GM18867 (cell line): ENCODE measurements around the gene ATRNL1.

ENCODE experiments used
- ATAC-seq: cut with Tn5 transposase; IDR thresholded peaks from one replicate; pipeline ENCODE4 v1.9.1; 2021; ENCODE audit warnings: mild to moderate bottlenecking, moderate library complexity; ENCODE audit not compliant: unreplicated experiment

ATRNL1 gene, protein sequence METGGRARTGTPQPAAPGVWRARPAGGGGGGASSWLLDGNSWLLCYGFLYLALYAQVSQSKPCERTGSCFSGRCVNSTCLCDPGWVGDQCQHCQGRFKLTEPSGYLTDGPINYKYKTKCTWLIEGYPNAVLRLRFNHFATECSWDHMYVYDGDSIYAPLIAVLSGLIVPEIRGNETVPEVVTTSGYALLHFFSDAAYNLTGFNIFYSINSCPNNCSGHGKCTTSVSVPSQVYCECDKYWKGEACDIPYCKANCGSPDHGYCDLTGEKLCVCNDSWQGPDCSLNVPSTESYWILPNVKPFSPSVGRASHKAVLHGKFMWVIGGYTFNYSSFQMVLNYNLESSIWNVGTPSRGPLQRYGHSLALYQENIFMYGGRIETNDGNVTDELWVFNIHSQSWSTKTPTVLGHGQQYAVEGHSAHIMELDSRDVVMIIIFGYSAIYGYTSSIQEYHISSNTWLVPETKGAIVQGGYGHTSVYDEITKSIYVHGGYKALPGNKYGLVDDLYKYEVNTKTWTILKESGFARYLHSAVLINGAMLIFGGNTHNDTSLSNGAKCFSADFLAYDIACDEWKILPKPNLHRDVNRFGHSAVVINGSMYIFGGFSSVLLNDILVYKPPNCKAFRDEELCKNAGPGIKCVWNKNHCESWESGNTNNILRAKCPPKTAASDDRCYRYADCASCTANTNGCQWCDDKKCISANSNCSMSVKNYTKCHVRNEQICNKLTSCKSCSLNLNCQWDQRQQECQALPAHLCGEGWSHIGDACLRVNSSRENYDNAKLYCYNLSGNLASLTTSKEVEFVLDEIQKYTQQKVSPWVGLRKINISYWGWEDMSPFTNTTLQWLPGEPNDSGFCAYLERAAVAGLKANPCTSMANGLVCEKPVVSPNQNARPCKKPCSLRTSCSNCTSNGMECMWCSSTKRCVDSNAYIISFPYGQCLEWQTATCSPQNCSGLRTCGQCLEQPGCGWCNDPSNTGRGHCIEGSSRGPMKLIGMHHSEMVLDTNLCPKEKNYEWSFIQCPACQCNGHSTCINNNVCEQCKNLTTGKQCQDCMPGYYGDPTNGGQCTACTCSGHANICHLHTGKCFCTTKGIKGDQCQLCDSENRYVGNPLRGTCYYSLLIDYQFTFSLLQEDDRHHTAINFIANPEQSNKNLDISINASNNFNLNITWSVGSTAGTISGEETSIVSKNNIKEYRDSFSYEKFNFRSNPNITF (N-terminal part only)

DNA sequence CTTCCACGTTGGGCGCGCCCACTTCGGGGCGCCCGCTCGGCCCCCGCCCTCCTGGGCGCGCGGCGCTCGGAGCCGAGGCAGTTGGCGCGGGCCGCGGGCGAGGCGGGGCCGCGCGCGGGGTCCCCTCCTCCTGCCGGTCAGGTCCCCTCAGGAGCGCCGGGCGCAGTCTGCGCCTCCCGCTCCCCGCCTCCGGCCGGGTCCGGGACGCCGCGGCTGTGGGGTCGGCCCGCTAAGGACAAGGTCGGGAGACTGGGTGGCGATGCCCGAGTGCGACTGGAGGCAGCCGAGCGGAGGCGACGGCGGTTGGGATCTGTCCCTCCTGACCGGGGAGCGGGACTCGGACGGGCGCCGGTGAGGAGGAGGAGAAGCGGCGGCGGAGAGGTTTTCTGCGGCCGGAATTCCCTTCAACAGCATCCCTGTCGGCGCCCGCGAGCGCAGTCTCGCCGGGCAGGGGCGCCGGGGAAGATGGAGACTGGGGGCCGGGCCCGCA is at the start of gene ATRNL1:
ATRNL1 (plus strand) TSS at position 80 of the 490 bp plus-strand sequence; CDS start at position 466, 386 bp downstream.
- peak; percentile 75 for ATAC-seq

DNA sequence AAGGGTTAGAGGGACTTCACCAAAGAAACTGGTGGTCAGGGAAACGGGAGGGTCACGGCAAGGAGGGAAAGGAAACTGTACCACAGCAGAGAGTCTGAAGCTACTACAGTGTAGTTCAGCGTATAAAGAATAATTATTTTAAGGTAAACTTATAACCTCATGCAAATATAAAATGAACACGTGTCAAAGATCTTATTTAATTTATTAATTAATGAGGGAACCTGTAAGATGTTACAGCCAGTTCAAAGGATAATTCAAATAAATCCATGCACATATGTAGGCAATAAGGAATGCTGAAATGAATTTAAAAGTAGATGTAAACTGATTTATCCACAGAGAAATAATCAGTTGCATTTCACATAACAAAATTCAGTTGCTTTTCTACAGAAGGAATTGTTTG is 49.4 kb upstream of the ATRNL1 start:
- no peak for ATAC-seq

DNA sequence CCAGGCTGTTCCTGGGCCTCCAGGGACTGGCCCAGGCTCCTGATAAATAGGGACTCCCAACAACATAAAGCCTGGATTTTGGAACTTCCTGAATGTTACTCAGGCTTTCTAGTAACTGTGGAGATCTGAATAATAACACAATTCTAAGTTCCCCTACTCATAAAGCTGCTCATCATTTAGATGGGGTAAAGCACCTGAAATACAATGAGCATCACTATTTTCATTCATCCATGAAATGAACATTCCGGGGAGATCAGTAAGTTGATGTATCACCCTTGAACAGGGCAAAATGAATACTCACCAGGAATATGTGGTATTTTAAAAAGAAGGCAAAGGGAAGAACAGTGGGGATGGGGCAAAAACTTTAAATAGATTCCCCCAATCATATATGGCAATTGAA is 48.3 kb upstream of the ATRNL1 start:
- no peak for ATAC-seq

DNA sequence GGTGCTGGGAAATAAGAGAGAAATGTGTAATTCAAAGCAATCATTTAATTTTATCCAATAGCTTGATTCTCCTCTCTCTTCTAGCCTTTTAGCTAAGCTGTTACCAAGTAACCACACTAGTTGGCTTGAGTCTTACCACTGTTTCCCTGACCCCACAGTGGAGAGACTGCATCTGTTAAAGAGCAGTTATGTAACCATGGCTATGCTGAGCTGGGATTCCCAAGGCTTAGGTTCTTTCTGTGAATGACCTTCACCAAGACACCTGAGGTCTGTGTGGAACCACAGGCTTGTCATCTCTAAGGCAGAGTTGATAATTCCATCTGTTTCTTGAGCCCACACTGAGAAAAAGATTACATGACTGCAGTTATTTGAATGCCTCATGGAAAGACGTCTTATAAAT is 47.7 kb upstream of the ATRNL1 start:
- ATAC-seq, result no peak

DNA sequence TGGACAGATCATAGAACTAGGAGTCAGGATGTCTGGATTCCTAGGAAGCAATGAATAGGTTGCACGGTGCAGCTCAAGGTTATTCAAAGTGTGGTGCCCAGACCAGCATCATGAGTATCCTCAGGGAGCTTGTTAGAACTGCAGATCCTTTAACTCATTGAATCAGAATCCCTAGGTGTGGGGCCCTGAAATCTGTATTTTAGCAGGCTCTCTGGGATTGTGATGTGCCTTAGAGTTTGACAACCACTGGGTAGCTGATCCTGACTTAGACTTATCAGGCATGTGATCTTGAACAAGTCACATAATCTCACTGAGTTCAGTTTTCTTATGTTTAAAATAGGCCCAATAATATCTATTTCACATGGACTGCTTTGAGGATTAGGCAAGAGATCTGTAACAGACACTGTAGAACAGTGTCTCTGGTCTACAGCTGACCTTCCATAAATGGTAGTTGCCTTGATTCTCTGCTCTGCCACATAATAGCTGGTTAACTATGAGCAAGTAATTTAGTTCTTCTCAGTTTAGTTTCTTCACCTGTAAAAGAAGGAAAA is 46.4 kb upstream of the ATRNL1 start:
- no peak for ATAC-seq

DNA sequence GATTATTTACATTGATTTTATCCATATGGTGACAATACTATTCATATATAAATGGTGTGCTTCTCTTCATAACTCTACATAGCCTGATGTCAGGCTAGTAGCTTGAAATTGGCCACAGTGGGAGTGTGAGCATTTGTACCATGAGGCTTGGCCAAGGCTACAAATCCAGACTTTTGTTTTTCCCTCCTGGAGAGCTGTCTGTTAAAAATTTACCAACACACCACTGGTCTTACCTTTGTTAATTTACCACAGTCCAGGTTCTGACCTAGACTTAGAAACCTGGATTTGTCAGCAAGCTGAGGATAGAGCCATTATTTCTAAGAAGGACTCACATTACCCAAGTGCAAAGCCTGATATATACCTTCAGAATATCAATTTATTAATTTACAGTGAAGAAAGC is 45.5 kb upstream of the ATRNL1 start:
- ATAC-seq, result no peak

DNA sequence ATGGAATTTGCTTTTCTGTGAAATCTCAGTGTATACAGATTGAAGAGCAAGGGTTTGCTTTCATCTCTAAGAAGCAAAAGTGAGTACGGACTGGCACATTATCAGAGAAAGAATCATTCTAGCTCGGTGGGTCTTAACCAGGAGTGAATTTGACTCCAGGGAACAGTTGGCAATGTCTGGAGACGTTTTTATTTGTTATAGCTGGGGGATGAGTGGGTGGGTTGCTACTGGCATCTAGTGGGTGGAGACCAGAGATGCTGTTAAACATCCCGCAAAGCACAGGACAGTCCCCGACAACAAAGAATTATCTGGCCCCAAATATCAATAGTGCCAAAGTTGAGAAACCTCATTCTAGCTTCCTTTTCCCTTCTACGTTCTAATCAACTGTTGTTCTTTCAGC is 43.8 kb upstream of the ATRNL1 start:
- no peak for ATAC-seq

DNA sequence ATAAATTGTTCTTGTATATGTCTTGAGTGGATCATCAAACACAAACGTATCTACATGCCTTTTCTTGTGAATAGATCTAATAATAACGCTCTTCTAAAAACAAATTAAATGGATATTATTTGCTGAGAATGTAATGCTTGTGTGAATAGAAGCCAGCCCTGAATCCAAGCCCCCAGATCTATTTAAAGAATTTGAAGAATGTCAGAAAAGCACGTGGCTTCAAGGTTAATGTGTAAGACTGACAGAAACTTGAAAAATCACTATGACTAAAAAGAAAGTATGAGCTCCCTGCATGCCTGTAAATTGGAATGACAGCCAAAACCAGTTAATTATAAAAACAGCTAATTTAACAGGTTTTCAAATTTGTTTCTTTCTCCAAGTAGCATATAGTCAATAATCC is 43.2 kb upstream of the ATRNL1 start:
- ATAC-seq, result no peak

DNA sequence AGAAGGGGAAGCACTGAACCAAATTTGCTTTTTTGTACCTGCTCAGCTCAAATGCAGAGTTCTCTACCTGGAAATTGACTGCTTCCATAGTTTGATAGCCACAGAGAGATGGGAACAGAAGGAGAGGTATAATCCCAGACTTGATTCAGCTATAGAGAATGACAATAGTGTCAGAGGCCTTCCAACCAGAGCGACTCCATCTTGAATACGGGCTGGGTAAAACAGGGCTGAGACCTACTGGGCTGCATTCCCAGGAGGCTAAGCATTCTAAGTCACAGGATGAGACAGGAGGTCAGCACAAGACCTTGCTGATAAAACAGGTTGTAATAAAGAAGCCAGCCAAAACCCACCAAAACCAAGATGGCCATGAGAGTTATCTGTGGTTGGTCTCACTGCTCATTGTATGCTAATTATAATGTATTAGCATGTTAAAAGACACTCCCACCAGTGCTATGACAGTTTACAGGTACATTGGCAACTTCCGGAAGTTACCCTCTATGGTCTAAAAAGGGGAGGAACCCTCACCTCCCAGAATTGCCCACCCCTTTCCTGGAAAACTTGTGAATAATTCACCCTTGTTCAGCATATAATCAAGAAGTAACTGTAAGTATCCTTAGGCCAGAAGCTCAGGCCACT is 42.7 kb upstream of the ATRNL1 start:
- no peak for ATAC-seq

DNA sequence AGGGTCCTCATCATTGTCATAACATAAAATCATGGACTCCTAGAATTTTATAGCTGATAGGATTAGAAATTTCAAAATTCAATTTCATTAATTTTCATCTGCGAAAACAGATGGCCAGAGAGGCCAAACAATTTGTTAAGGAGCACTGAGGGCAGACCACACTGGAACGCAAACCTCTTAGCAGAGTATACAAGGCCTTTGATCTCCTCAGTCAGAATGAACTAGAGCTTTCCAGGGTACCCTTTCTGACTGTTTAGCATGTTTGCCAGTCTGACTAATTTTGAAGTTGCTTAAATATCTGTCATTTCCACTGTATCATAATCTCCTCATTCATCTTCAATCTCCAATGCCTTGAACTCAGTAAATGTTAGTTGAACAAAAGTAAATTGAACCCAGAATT is 41.9 kb upstream of the ATRNL1 start:
- no peak for ATAC-seq

DNA sequence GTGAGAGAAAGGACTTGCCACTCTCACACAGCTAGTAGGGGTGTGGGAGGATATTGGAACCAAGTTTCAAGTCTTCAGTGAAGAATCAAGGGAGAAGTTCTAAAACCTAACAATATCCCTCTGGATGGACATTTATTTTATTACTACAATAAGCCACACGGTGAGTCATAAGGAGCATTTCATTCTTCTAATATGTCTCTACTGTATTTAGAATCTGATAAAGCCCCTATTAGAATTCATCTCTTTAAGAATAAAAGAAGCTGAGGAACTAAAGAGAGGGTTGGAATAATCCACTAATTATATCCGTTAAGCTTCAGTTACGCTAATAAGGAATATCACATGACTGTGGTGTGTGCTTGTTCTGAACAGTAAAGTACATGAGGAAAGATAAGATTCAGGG is 40.9 kb upstream of the ATRNL1 start:
- no peak for ATAC-seq

DNA sequence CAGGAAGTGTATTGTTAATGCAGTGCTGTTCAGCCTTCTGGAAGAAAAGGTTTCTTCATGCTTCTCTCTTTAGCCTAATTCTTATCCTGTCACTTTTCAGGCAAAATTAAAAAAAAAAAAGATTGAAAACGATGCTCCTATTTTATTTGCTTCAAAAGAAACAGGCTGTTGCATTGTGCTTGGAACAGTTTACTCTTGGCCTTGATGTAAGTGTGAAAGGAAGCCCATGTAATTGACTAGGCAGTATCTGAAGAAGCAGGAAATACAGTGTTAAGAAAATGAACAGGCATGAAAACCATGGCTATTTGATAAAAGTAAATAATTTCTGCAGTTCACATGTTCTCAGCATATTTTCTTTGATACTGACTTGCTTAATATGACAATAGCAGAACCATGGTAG is 40.4 kb upstream of the ATRNL1 start:
- no peak for ATAC-seq

DNA sequence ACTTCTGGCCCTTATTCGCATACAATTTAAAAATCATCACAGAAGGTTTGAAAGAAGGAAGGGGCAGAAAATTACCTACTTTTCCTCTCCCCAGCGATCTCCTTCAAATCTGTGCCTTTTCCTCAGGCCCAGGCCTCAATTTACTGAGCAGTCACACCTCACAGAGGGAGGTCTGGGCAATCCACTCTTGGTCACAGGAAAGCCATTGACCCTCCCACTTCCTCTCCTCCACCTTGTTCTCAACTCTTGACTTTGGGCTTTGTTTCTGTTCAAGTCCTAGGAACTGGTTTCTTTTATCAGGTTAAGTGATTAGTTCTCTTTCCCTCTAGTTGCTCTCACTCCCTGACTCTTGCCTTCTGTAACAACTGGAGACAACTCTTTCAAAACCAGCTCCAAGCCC is 37.0 kb upstream of the ATRNL1 start:
- no peak for ATAC-seq

DNA sequence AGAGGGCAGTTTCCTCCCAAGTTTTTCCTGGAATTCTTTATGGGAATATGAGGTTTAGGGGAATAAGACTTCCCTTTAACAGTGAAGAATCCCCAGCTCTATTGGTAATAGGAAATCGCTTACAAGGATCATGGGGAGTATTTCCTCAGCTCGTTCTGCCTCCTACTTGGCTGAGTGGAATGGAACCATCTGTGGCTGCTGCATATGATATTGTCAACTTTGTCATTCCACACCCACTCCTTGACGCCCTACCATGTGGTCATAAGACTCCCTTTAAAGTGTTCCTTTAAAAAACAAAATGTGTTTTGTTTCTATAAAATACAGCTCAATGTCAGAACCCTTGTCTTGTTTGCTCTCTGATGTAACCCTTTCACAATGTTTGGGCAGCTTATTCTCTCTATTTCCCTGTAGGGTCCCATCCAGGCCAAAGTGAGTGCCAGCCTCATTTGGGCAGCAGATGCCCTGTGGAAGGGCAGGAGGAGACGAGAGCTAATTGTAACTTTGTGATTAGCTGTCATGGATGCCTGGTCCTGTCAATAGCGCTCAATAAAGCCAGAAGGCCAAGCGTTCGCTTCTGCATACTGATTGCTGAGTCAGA is 33.8 kb upstream of the ATRNL1 start:
- ATAC-seq, result no peak

DNA sequence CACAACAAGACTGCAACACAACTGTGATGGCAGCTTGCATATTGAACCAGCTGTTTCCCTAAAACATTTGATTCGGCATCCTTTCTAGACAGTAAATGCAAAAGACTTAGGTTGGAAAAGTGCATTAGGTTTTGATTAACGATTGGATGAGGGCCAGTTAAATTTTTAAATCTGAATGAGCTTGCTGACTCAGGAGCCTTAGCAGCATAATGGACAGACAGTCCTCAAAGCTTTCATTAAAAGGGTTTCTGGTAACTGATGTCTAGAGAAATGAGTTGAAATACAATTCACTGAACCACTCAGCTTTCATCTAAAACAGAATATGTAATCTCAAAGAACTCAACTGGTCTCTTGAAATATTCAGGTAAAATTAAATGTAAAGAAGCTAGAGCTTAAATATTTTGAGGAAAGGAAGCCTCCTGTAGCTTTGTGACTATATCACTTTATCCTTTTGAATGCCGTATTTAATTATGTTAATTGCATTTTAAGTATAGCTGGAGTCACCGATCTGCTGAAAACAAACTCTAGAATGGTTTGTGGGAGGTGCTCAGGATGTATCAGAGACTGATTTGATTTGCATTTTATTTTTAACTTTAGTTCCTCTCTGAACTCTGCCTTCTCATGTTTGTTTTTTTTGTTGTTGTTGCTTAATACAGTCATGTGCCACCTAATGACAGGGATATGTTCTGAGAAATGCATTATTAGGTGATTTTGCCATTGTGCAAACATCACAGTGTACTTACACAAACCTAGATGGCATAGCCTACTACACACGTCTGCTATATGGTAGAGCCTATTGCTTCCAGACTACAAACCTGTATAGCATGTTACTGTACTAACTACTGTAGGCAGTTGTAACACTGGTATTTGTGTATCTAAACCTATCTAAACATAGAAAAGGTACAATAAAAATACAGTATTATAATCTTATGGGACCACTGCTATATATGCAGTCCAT is 29.2 kb upstream of the ATRNL1 start:
- no peak for ATAC-seq

DNA sequence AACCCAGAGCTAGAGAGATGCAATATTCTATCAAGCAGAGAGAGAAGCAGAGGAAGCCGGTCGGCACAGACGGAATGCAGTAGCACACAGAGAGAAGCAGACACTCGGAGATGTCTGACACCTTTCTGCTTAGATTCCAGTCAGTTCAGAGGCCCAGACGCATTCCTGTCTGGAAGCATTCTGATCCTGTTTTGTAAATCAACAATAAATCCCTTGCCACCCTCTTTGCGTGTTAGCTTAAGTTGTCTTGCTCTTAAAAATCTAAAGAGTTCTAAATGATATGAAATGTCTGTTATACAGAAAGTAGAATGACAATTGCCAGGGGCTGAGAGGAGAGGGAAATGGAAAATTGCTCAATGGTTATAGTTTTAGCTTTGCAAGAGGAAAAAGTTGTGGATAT is 27.4 kb upstream of the ATRNL1 start:
- no peak for ATAC-seq

DNA sequence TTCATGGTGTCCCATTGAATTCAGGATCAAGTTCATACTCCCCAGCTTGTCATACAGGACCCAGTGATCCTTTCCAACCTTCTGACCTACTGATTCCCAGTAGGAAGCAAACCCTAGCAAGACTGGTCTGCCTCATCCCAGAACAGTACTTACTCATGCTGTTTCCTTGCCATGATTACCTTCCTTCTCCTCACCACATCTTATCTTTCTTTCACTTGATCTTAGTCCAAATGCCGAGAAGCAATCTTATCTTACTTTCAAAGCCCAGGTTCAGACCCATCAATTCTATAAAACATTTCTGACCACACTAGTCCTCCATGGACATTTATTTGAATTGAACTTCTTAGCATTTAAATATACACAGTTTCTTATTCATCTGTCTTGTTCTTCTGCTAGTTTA is 26.6 kb upstream of the ATRNL1 start:
- no peak for ATAC-seq

DNA sequence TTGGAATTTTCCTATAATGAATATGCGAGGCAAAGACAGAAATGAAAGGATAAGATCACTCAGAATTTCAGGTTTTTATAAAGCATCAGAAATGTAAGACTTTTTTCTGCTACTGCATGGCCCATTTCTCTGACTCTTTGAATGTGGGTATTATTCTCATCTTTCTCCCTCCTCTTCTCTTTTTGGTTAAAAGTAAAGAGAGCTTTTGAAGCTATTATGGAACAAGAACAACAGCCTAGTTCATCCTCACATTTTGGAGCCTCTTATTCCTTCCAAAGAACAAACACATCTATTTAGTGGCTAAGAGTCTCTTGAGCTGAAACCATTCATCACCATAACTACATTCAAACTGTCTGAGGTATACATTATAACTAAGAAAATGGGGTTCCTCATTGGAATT is 19.4 kb upstream of the ATRNL1 start:
- no peak for ATAC-seq

DNA sequence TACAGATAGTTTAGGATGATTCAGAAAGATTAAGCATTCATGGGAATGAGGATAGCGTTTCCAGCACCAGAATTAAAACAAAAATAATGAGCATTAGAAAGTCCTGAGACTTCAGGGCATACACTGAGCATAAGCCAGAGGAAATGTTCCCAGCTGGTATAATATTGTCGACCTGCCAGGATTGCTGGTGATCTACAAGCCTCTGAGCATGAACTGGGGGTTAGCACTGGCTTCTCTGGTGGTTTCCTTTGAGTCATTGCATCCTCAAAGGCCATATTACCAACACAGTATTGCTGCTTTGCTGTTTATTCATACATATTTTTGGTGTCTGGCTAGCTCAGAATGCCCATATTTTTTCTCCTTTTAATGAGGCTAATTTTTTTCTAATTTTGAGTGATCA is 10.7 kb upstream of the ATRNL1 start:
- no peak for ATAC-seq
